HG03558 (cell line): Measurements from ENCODE around the gene TANGO6.

Experiments
- ATAC-seq: cut with Tn5 transposase; IDR thresholded peaks from one replicate; pipeline ENCODE4 v1.9.1; 2021; ENCODE audit warnings: moderate number of reproducible peaks; ENCODE audit not compliant: unreplicated experiment; ENCODE audit errors: extremely low read depth

TANGO6 gene

GRCh38 chr16:68995011-68995504 is 151.7 kb downstream of the TANGO6 start:
- ATAC-seq, result no peak

GRCh38 chr16:68997564-68997963 is 154.2 kb downstream of the TANGO6 start:
- ATAC-seq, result no peak

- no peak for ATAC-seq
These were observed 155.8 kb downstream of the TANGO6 start for GRCh38 chr16:68999114-68999513.

- no peak for ATAC-seq
These were observed 160.2 kb downstream of the TANGO6 start for GRCh38 chr16:69003500-69003899.

- ATAC-seq, result no peak
These were observed 162.5 kb downstream of the TANGO6 start for GRCh38 chr16:69005641-69006355.

- ATAC-seq, result no peak
These were observed 169.6 kb downstream of the TANGO6 start for GRCh38 chr16:69012906-69013305.

- ATAC-seq, result no peak
These were observed 170.7 kb downstream of the TANGO6 start for GRCh38 chr16:69013991-69014390.

GRCh38 chr16:69014811-69015210 is 171.5 kb downstream of the TANGO6 start:
- ATAC-seq, result no peak

- ATAC-seq, result no peak
These were observed 173.9 kb downstream of the TANGO6 start for GRCh38 chr16:69017036-69017783.

GRCh38 chr16:69019811-69020210 is 176.5 kb downstream of the TANGO6 start:
- no peak for ATAC-seq

GRCh38 chr16:69029121-69029520 is 185.8 kb downstream of the TANGO6 start:
- no peak for ATAC-seq

- ATAC-seq, result no peak
These were observed 188.6 kb downstream of the TANGO6 start for GRCh38 chr16:69031877-69032301.

- ATAC-seq, result no peak
These were observed 190.0 kb downstream of the TANGO6 start for GRCh38 chr16:69033151-69033949.

- ATAC-seq, result no peak
These were observed 192.0 kb downstream of the TANGO6 start for GRCh38 chr16:69035375-69035774.

GRCh38 chr16:69036399-69037091 is 193.2 kb downstream of the TANGO6 start:
- ATAC-seq, result no peak

GRCh38 chr16:69037373-69038160 is 194.2 kb downstream of the TANGO6 start:
- no peak for ATAC-seq

GRCh38 chr16:69039333-69039941 is 196.1 kb downstream of the TANGO6 start:
- ATAC-seq, result no peak

- ATAC-seq, result no peak
These were observed 197.0 kb downstream of the TANGO6 start for GRCh38 chr16:69040144-69040909.
